Prostate gland (tissue), 2 donors: ENCODE results near the gene PIK3R6. TPM values are rescaled to one million over a fixed set of nuclear protein-coding genes. Genes with fewer than 3 reads are reported as not detected.

Experiments
- DNase-seq: peaks from one replicate; pipeline ENCODE4 v3.0.0-alpha.2; 2019; ENCODE audit warnings: low spot score
- H3K27ac ChIP-seq, 2 donors: fragments of 200-600 bp; sonication (generic); 2 replicates each; pipeline ENCODE4 v1.5.1; 2017 to 2019
- H3K27me3 ChIP-seq: fragments of 200-600 bp; sonication (generic); replicated peaks from 2 replicates; pipeline ENCODE4 v1.5.1; 2019; ENCODE audit not compliant: insufficient read depth
- H3K36me3 ChIP-seq, 2 donors: fragments of 200-600 bp; sonication (generic); 1 replicate in 1 of 2; 2 replicates in 1 of 2; pipeline versions ENCODE4 v1.5.1 to v1.8.1; 2017 to 2019
- H3K4me1 ChIP-seq: fragments of 200-600 bp; sonication (generic); replicated peaks from 2 replicates; pipeline ENCODE4 v1.5.1; 2019
- H3K4me3 ChIP-seq, 2 donors: fragments of 200-600 bp; sonication (generic); 2 replicates each; pipeline ENCODE4 v1.5.1; 2017 to 2019
- H3K9me3 ChIP-seq: fragments of 200-600 bp; sonication (generic); 2 replicates; pipeline ENCODE4 v1.5.1; 2017
- POLR2A ChIP-seq: fragments of 450-650 bp; IDR thresholded peaks from one replicate; pipeline ENCODE4 v1.6.1; 2016; ENCODE audit warnings: antibody characterized with exemption, mild to moderate bottlenecking
- POLR2AphosphoS5 ChIP-seq: sonication (generic); formaldehyde crosslinking; IDR thresholded peaks from one replicate; pipeline ENCODE4 v1.6.1; 2017; ENCODE audit warnings: antibody characterized with exemption
- WGBS: methylation state at CpG from one replicate; pipeline ENCODE4 v1.1.5; 2018; 5-methylcytosine and 5-hydroxymethylcytosine counted together
- intact Hi-C: fragments of 100-400 bp; cut with DNase I; formaldehyde crosslinking; loops from one replicate; pipeline ENCODE4 v1.14.2; 2022
- total RNA-seq, 2 donors: library from RNA; depleted of rRNA; stranded (reverse); fragments of >200 nt; gene quantifications; one replicate each; pipeline ENCODE4 v1.1.0, GENCODE V29; 2016
- TF ChIP-seq, protein P1 (sequence below), 4 experiments: fragments of 200-600 bp in 2 of 4; fragments of 450-650 bp in 2 of 4; sonication (generic) in 2 of 4; IDR thresholded peaks; 1 replicate in 3 of 4; 2 replicates in 1 of 4; pipeline ENCODE4 v1.5.1; 2016 to 2019; ENCODE audit warnings: antibody characterized with exemption in 4 of 4, mild to moderate bottlenecking in 2 of 4, moderate library complexity in 2 of 4

PIK3R6 gene
- total RNA-seq, 2 donors from 2014 or later: 0.18 to 2.6 TPM

GRCh38 chr17:8793649-8794048, 73.8 kb downstream of the PIK3R6 start:
- intact Hi-C loops: no loop called here
- Histone ChIP-seq H3K27ac (no peak overlapping the region), H3K4me1 (no peaks in the 10 kb centered on the region), H3K4me3 (no peak overlapping the region), H3K36me3 (no peaks in the 10 kb centered on the region), H3K9me3 (no peaks in the 10 kb centered on the region), H3K27me3 (no peaks in the 10 kb centered on the region)
- WGBS: 40% methylated on average over 2 of the region's 2 CpGs
- TF ChIP-seq, protein P1, sequence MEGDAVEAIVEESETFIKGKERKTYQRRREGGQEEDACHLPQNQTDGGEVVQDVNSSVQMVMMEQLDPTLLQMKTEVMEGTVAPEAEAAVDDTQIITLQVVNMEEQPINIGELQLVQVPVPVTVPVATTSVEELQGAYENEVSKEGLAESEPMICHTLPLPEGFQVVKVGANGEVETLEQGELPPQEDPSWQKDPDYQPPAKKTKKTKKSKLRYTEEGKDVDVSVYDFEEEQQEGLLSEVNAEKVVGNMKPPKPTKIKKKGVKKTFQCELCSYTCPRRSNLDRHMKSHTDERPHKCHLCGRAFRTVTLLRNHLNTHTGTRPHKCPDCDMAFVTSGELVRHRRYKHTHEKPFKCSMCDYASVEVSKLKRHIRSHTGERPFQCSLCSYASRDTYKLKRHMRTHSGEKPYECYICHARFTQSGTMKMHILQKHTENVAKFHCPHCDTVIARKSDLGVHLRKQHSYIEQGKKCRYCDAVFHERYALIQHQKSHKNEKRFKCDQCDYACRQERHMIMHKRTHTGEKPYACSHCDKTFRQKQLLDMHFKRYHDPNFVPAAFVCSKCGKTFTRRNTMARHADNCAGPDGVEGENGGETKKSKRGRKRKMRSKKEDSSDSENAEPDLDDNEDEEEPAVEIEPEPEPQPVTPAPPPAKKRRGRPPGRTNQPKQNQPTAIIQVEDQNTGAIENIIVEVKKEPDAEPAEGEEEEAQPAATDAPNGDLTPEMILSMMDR (IDR thresholded peaks at IDR 0.05): no peak
- no peak for TF ChIP-seq POLR2AphosphoS5
- TF ChIP-seq POLR2A: no peak
- no peak for DNase-seq

DNA sequence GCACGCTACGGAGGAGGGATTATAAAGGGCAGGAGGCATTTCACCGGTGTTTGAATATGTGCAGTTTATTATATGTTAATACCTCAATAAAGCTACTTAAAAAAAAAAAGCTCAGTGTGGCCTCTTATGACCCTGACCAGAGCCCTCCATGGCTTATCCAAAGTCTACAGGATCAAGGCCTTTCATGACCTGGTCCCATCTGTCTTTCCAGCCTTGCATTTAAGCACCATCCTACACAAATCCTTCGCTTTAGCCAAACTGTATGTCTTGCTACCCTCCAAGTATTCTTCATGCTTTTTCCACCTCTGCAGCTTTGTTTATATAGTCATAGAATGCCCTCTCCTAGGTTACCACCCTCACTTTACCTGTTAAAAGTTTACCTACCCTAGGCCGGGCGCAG, 74.8 kb downstream of the PIK3R6 start:
- no peaks in the 10 kb centered on the region for H3K9me3 ChIP-seq
- TF ChIP-seq POLR2AphosphoS5 (no peak), POLR2A (no peak)
- TF ChIP-seq, protein P1 (IDR thresholded peaks at IDR 0.05): no peak
- WGBS: 62% methylated on average over 6 of the region's 6 CpGs

DNA sequence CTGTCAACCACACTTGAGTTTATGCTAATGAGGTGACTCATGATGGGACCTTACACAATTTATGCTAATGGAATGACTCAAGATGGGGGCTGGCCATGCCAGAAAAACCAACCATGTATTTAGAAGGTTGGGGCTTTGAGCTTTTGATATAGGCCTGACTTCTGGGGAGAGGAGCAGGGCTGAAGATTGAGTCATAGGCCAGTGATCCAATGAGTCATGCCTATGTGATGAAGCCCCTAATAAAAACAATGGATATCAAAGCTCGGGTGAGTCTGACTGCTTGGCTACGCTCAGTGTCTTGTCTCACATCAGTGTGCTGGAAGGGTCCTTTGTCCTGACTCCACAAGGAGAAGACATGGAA, 75.6 kb downstream of the PIK3R6 start:
- intact Hi-C loops: no loop called here
- no peaks in the 10 kb centered on the region for H3K4me1 ChIP-seq
- H3K27me3 ChIP-seq: no peaks in the 10 kb centered on the region
- H3K27ac ChIP-seq: no peak overlapping the region
- no peak overlapping the region for H3K4me3 ChIP-seq
- no peak for TF ChIP-seq POLR2A
- TF ChIP-seq, protein P1 (IDR thresholded peaks at IDR 0.05): no peak
- no peak for TF ChIP-seq POLR2AphosphoS5
- 94% methylated on average over 2 of the region's 2 CpGs for WGBS
- DNase-seq: no peak
- no peaks in the 10 kb centered on the region for H3K36me3 ChIP-seq
- no peaks in the 10 kb centered on the region for H3K9me3 ChIP-seq

More for the DNA sequence above, 74.8 kb downstream of the PIK3R6 start:
- no peaks in the 10 kb centered on the region for H3K36me3 ChIP-seq
- no peak overlapping the region for H3K27ac ChIP-seq
- no peak for DNase-seq
- no peaks in the 10 kb centered on the region for H3K27me3 ChIP-seq
- intact Hi-C loops: no loop called here
- no peak overlapping the region for H3K4me3 ChIP-seq
- no peaks in the 10 kb centered on the region for H3K4me1 ChIP-seq

DNA sequence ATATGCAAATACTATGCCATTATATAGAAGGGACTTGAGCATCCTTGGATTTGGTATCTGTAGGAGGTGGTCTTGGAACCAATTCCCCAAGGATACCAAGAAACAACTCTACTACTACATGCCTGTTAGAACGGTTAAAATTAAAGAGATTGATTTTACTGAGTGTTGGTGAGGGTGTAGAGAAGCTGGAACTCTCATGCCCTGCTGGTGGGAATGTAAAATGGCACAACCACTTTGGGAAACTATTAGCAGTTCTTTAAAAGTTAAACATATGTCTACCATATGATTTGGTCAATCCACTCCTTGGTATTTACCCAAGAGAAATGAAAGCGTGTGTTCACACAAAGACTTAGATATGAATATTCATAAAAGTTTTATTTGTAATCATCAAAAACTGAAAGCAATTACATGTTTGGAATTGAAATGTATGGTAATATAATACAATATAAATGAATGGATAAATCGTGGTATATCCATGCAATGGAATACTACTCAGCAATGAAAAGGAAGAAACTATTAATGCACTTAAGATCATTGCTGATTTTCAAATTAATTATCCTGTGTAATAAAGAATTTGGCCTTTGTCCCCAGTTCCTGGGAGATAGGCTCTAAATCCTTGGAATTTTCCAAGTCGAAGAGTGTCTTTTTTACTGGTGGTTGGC, 76.1 kb downstream of the PIK3R6 start:
- no peaks in the 10 kb centered on the region for H3K4me1 ChIP-seq
- no peak overlapping the region for H3K4me3 ChIP-seq
- TF ChIP-seq, protein P1 (IDR thresholded peaks at IDR 0.05): no peak
- no peak for TF ChIP-seq POLR2AphosphoS5
- no peak for TF ChIP-seq POLR2A
- no peaks in the 10 kb centered on the region for H3K27me3 ChIP-seq
- no peak for DNase-seq
- H3K36me3 ChIP-seq: no peaks in the 10 kb centered on the region
- H3K9me3 ChIP-seq: no peaks in the 10 kb centered on the region
- intact Hi-C loops: no loop called here
- WGBS: 70% methylated on average over 4 of the region's 4 CpGs
- no peak overlapping the region for H3K27ac ChIP-seq

- intact Hi-C loops: no loop called here
- Histone ChIP-seq H3K27me3 (no peaks in the 10 kb centered on the region), H3K36me3 (no peaks in the 10 kb centered on the region), H3K4me1 (no peaks in the 10 kb centered on the region), H3K4me3 (no peak overlapping the region), H3K9me3 (no peaks in the 10 kb centered on the region), H3K27ac (no peak overlapping the region)
- 59% methylated on average over 10 of the region's 10 CpGs for WGBS
- TF ChIP-seq, protein P1 (IDR thresholded peaks at IDR 0.05): no peak
- TF ChIP-seq POLR2A (no peak), POLR2AphosphoS5 (no peak)
- no peak for DNase-seq
Observed at GRCh38 chr17:8789743-8790142, 77.7 kb downstream of the PIK3R6 start.
